CD4-positive, alpha-beta T cell treated with Interleukin-6 at 100 ng/mL for 8 hours (primary cell): ENCODE measurements around the gene TNP2.
"Not testable (repeated sequence)": the region's sequence is repeated elsewhere in the genome, so short reads cannot be mapped to it uniquely, and the experiment has no call there.

Experiments used
- DNase-seq: peaks from one replicate; pipeline ENCODE4 v3.0.0-alpha.2; 2020; ENCODE audit warnings: mixed read lengths, low spot score

Gene TNP2

DNA sequence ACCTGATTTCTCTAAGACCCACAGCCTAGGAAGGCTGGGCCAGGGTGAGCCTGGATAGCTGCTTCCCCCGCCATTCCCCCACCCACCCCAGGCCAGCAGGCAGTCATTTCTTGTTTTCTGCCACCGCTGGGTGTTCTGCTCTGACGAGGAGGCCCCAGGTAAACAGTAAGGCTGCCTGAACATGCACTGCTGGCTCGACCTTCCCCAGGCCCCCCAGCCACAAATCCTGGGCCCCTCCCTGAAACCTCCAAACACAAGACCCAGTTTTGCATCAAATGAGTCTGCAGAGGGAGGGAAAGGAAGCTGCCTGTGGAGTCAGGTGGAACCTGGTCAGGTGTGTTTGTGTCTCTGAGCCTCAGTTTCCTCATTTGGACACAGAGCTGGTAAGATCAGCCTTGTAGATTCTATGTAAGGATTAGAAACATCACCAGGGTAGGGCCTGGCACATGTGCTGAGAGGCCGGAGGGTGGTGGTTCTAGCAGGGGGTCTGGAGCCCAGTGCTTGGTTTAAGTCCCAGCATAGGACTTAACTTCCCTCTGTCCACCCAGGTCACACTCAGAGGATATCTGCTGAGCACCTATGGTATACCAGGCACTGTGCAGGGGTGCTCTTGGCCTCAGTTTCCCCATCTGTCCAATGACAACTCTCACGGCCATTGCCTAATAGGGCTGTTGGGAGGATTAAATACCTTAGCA is 30.9 kb upstream of the TNP2 start:
- DNase-seq = no peak

DNA sequence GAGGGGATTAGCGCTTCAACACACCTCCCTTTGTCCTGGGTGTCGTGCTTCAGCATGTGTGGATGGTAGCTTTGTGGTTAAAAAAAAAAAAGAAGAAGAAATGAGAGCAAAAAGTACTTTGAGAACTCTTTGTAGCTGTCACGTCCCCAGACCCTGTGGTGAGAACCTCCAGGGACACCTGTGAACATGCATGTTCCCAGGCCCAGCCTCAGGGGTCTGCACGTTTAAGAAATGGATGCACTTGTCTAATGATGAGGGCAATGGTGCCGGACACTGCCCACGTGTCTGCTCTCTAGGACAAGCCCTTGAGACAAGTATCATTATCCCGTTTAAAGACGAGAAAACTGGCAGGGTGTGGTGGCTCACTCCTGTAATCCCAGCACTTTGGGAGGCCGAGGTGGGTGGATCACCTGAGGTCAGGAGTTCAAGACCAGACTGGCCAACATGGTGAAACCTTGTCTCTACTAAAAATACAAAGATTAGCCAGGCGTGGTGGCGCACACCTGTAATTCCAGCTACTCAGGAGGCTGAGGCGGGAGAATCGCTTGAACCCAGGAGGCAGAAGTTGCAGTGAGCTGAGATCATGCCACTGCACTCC is 29.9 kb upstream of the TNP2 start:
- not testable (repeated sequence) for DNase-seq

DNA sequence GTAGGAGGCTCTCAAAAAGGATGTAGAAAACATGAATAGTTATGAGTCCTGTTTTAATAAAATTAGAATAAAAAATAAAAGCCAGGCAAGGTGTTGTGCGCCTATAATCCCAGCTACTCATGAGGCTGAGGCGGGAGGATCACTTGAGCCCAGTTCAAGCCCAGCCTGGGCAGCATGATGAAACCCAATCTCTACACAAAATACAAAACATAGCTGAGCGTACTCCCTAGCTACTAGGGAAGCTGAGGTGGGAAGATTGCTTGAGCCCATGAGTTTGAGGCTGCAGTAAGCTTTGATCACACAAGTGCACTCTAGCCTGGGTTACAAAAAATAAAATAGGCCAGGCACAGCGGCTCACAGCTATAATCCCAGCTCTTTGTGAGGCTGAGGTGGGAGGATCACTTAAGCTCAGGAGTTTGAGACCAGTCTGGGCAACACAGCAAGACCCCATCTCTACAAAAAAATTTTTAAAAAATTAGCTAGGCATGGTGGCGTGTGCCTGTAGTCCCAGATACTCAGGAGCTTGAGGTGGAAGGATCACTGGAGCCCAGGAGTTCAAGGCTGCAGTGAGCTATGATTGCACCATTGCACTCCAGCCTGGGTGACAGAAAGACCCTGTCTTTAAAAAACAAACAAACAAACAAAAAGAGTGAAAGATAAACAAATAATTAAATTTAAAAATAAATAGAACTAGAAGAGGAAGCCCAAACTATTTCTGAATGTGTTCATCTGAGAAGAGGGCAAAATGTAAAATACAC is 29.2 kb upstream of the TNP2 start:
- DNase-seq = no peak

DNA sequence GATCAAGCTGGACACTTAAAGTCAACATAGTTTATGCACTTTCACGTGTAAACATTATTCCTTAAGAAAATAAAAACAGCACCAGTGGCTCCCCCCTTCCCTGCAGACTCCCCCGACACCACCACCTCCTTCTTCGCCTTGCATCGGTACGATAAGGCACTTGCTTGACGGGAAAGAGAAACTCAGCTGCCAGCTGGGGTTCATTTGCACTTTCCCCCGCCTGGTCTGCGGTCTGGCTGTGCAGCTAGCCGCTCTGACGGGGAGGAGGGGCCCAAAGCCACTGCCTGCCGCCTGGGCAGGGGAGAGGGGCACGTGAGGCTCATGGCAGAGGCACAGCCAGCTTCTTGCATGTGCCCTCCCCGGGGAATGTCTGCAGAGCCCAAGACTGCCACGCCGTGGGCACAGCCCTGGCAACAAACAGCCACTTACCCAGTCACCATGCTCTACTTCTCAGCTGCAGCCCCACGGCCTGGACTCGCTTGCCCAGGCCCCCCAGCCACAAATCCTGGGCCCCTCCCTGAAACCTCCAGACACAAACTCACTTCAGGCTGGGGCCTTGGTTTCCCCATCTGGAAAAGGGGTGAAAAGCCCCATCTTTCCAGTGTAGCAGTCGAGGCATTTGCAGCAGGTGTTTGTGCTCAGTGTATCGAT is 28.5 kb upstream of the TNP2 start:
- peak; percentile 68 for DNase-seq

GRCh38 chr16:11296706-11297491 is 27.8 kb upstream of the TNP2 start:
- DNase-seq = no peak

DNA sequence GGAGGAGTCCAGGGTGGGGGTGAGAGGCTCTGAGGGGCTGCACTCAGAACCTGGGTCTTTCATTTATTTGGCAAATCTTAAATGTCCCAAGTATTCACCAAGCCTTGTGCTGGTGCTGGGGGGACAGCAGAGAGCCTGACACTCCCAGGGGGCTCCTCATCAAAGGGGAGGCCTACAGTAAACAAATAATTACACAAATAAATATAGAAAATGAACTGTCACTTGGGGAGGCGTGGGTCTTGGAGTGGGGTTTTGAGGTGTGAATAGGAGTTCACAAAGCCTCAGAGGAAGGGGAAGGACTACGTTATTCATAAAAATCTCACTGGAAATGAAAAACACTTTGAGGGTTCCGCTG is 27.2 kb upstream of the TNP2 start:
- DNase-seq = no peak

- DNase-seq = no peak
Observed at GRCh38 chr16:11295672-11296071, 26.5 kb upstream of the TNP2 start.

- DNase-seq = no peak
Observed at GRCh38 chr16:11292076-11292748, 23.1 kb upstream of the TNP2 start.

- DNase-seq = no peak
Observed at GRCh38 chr16:11291091-11291703, 22.1 kb upstream of the TNP2 start.

DNA sequence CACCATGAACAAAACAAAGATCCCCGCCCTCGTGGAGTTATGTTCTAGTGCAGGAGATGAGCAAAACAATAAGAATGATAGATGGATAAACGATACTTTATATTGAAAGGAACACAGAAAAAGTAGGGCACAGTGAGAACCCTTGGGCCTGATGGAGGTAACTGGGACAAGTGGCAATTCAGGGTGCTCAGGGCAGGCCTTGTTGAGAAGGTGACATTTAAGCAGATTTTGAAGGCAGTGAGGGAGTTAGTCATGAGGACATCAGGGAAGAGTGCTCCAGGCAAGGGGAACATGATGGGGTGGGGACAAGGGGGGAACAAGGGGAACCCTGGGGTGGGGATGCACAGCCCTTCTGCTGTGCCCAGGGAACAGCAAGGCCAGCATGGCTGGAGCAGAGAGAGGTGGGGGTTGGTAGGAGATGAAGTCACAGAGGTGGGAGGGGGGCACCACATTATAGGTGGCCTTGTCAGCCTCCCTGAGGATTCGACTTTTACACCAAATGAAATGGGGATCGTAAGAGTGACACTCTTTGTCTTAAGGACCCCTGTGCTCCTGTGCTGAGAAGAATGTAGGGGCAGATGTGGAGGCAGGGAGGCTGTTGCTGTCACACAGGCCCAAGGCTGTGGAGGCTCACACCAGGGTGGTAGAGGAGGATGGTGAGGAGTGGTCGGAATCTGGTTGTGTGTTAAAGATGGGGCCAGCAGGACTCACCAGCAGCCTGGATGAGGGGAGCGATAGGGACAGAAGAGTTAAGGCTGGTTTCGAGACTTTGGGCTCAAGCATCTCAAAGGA is 21.2 kb upstream of the TNP2 start:
- no peak for DNase-seq

GRCh38 chr16:11289696-11290095 is 20.6 kb upstream of the TNP2 start:
- DNase-seq = not testable (repeated sequence)

GRCh38 chr16:11289202-11289601 is 20.1 kb upstream of the TNP2 start:
- no peak for DNase-seq

GRCh38 chr16:11285842-11286241 is 16.7 kb upstream of the TNP2 start:
- DNase-seq = no peak

DNA sequence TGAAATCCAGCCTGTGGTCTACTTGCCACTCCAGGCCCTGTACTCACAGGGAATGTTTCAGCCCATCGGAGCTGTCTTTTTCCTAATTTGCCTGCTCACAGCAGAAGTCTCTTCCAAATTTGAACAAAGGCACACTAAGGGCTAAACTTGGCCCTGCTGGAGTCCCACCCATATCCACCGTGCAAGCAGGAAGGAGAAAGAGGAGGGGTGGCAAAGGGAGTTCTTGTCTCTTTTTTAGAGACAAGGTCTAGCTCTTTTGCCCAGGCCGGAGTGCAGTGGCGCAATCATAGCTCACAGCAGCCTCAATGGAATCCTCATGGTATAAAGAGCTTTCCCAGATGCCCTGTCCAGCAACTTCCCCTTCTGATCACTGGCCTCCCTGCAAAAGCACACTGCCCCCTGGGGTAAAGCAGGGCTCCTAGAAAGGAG is 14.7 kb upstream of the TNP2 start:
- DNase-seq = no peak

DNA sequence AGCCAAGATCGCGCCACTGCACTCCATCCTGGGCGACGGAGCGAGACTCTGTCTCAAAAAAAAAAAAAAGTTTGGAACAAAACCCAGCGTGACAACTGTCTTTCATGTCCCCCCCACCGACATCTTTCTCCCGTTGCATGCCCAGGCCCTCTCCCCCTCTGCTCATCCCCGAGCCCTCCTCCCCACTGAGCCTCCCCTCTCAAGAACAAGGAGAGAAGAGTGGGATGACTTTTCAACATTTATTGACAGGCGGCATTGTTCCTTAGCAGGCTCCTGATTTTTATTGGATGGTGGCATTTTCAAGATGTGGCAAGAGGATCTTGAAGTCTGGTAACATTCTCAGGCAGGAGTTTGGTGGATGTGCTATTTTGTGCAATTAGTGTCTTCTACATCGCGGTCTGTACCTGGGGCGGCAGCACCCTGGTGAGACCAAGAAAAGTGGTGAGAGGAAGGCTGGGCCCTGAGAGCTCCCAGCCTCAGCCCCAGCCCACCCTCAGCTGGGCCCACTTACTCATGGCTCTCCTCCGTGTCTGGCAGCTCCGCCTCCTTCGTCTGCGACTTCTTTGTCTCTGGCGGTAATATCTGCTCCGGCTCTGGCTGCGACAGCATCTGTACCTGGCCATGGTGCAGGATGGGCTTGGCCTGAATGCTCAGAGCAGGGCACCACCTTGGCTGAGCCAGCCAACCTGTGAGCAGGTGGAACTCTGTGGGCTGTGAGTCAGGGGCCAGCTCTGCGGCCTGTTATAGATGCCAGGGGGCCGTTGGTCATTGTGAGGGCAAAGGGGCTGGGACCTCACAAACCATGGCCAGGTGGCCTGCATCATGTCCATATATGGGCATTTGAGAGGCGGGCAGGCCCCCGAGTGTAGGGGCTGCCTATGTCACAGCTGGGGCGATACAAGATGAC is 11.7 kb upstream of the TNP2 start, which contains the start of gene PRM1:
Gene PRM1, minus strand, starts transcription at position 715 of the 907 bp plus-strand sequence. Its CDS starts 92 bp downstream, at position 623.
- DNase-seq = no peak

- no peak for DNase-seq
Observed at GRCh38 chr16:11278681-11279628, 9.8 kb upstream of the TNP2 start.

GRCh38 chr16:11277607-11278337 is 8.6 kb upstream of the TNP2 start:
- no peak for DNase-seq
